Measurements from ENCODE around the gene CCND3.

The CCND3 gene

DNA sequence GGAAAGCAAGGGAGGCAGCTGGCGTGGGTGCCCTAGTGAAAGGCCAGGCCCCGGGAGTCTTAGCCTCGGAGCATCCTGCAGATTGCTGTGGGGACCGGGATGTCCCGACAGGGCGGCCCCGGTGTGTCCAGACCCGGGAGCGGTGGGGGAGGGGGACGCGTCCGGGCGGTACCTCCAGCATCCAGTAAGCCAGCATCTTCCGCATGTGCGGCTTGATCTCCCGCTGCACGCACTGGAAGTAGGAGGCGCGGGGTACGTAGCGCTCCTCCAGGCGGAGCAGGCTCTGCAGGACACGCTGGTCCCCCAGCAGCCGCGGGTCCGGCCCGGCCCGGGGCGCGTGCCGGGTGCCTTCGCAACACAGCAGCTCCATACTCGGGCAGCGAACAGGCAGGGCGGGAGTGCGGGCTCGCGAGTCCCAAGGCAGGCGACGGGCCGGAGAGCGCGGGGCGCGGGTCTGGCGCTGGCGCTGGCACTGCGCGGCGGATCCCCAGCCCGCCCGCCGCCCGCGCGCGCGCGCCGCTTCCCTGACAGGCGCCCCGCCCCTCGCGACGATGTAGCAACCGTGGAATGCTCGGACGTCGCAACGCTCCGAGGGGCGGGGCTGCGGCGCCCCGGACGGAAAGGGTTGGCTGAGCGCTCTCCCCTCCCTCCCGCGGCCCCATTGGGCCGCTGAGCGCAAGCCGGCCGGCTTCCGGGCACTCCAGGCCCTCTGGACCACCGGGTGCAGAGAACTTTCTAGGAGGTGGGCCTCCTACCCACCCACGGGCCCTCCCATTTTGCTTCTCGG, at the start of gene CCND3:
CCND3 (minus strand) TSS at position 529 of the 787 bp plus-strand sequence; CDS start at position 370, 159 bp downstream.
- DNase-seq (ENCODE audit: low spot score) = peak; percentile 95

DNA sequence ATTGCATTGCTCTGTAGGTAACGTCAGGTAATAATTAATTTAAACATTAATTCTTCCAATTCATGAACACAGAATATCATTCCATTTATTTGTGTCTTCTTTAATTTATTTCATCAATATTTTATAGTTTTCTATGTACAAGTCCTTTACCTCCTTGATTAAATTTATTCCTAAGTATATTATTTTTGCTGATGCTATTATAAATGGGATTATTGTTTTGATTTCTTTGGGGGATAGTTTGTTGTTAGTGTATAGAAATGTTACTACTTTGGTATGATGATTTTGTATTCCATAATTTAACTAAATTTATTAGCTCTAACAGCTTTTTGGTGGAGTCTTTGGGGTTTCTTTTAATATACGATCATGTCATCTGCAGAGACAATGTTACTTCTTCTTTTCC, 44.7 kb upstream of the CCND3 start:
- no peak for DNase-seq (ENCODE audit: low spot score)

DNA sequence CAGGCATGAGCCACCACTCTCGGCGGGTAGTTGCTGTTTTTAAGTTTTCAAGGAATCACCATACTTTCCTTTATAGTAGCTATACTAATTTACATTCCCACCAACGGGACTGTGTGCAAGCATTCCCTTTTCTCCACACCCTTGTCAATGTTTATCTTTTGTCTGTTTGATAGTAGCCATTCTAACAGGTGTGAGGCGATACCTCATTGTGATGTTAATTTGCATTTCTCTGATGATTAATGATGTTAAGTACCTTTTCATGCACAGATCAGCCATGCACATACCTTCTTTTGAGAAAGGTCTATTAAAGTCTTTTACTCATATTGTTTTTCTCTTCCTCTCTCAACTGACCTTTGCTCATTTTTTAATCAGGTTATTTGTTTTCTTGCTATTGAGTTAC, 43.0 kb upstream of the CCND3 start:
- no peak for DNase-seq (ENCODE audit: low spot score)

DNA sequence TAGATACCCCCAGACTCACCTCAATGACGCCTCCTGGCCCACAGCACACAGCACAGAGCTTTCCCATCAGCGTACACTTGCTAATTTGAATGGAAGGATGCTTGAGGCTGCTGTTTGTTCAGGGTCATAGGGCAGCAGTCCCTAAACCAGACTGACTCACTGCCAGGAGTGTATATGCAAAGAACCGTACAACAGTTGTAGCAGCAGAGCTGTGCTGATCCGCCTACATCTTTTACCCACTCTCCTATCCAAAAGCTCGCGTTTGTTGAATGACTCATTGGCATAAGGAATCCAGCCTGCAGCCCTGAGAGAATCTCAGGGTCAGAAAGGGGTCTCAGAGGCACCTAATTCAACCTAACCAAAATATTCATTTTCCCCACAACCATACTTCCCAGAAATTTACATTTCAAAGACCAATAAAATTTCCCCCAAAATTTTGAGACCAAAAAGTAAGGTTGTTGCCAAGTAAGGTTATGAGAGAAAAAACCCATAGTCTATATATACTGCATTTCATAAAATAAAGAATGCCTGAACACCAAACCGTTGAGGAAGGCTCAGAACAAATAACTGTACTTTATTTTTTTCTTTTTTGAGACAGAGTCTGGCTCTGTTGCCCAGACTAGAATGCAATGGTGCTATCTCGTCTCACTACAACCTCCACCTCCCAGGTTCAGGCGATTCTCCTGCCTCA, 35.3 kb upstream of the CCND3 start:
- no peak for DNase-seq (ENCODE audit: low spot score)

DNA sequence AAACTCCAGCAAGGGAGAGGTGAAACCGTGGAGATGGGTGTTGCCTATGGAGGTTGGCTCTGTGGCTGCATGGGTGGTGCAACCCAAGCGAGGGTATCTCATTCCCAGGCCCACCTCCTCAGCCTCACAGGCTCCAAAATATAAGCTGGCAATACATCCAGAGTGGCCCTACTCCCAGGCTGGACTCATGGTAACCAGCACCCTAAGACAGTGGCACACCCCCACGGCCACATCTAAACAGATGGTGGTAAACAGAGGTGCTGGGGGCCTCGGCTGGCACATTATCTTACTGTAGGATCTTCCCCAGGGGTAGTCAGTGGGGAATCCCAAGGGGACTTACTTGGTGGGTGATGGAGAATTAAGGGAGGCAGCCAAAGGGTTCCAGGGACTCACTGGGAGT, 33.7 kb upstream of the CCND3 start:
- no peak for DNase-seq (ENCODE audit: low spot score)

DNA sequence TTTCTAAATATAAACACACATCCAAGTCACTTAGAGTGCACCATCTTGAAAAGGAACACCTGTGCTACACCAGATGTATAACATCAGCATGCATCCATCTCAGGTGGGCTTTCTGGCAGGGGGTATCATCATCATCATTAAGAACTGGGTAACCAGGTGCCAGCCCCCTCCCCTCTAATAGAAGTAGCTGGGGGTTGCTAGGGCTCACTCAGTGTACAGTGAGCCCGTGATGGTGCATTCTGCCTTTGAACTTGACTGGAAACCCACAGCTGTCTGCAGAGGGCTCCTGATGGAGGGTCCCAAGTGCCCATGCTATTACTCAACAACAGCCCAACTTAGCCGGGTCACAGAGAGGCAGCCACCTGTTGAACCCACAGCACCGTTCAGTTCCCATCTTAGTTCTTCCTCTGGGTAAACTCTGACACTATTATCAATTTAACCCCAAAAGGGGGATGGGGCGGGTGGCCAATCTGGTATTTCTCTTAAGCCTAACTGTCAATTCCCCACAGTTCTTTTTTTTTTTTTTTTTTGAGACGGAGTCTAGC, 32.7 kb upstream of the CCND3 start:
- DNase-seq (ENCODE audit: low spot score) = no peak

DNA sequence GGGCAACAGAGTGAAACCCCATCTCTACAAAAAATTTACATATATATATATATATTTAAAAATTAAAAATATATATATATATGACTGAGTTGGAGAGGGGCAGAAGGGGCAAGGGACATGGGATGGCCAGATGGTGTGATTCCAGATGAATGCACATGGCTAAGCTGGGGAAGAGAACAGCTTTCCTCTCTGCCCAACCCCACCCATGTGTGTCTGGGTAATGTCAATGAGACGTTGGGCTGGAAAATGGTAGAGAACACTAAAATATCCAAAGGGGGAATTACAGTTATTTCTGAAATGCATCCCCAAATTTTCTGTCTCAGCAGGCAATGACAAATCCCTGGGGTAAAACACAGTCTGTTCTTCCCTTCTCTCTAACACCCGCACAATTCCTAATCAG, 31.2 kb upstream of the CCND3 start:
- DNase-seq (ENCODE audit: low spot score) = no peak

DNA sequence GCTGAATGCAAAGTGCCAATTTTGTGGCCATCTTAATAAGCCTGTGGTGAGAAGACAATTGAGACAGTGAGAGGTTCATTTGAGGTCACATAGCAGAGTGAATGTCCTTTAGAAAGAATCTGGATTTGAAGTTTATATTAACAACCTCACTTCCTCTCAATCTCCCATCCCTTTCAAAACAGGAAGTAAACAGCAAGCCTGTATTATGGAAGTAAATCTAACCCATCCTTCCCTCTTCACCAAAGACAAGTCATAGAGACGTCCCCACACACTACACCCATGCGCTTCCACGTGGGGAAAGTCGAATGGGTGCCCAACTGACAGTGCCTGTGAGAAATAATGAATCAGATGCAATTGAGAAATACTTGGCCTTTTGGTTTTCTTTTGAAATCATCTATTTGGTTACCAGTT, 28.8 kb upstream of the CCND3 start:
- no peak for DNase-seq (ENCODE audit: low spot score)

DNA sequence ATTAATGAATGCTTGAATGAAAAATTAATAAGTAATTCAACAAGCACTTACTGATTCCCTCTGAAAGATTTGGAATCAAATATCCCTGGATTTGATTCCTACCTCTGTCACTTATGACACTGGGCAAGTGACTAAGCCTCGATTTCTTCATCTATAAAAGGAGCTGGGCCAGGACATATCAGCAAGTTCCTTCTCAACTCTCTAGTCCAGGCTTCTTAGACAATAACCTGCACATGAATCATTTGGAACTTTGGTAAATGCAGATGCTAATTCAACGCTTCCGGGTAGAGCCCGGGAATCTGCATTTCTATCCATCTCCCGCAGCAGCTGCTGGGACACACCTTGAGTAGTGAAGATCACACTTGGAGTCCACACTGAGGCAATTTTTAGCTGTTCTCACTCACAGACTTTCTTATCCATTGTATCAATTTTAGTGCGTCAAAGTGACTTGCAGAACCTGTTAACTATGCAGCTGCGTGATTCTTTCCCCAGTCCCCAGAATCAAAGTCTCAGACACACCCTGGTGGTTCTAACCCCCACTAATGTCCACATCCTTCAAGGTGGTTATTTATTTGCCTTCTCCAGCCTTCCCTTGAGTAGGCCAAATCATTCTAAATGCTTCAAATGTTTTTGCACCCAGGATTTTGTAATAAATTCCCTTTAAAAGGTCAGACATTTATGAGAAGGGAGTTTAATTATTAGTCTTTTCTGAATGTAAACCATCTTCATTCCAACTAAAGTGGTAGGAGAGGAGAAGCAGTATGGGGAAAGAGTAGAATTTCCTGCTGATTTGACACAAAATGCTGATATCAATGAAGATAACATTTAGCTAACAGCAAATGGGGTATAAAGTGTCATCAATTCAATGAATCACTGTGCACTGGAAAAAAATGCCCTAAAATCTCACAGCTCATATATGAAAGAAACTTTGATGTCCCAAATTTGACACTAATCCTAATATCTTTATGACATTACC, 26.0 kb upstream of the CCND3 start:
- no peak for DNase-seq (ENCODE audit: low spot score)

DNA sequence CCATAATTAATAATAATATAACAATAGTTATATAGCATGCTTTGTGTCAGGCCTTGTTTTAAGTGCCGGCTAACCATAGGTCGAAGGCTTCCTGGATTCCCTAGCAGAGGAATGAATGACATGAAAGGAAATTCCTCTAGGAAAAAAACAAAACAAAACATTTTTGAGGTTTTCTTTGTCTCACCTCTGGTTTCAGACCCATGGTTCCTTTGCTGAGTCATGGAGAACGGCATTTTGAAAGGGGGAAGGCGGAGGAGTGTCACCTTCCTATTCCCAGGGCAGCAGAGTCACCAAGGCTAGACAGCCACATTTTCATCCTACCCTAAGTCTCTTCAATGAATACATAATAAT, 25.3 kb upstream of the CCND3 start:
- no peak for DNase-seq (ENCODE audit: low spot score)

DNA sequence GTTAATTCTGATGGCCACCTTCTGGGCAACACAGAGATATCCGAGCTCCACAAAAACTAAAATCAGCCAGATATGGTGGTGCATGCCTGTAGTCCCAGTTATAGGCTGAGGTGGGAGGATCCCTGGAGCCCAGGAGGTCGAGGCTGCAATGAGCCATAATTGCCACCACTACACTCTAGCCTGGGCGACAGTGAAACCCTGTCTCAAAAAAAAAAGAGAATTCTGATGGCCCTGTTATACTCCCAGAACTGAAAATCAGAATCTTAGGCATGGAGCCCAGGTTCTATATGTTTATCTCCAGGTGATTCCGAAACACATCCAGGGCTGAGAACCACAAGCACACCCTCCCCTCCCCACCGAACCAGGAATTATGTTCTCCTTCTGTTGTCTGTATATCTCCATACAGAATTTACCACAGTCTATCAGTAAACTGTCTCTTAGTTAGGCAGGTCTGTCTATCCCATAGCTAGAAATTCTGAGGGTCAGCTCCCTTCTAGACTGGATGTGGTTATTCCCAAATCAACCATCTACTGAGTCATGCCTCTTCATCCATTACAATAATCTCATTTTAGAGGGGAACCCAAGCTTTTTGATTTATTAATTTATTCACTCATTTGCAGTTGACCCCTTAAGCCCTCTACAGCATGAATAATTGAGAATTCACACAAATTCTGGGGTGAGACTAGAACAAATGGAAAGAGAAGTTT, 24.8 kb upstream of the CCND3 start:
- DNase-seq (ENCODE audit: low spot score) = no peak

DNA sequence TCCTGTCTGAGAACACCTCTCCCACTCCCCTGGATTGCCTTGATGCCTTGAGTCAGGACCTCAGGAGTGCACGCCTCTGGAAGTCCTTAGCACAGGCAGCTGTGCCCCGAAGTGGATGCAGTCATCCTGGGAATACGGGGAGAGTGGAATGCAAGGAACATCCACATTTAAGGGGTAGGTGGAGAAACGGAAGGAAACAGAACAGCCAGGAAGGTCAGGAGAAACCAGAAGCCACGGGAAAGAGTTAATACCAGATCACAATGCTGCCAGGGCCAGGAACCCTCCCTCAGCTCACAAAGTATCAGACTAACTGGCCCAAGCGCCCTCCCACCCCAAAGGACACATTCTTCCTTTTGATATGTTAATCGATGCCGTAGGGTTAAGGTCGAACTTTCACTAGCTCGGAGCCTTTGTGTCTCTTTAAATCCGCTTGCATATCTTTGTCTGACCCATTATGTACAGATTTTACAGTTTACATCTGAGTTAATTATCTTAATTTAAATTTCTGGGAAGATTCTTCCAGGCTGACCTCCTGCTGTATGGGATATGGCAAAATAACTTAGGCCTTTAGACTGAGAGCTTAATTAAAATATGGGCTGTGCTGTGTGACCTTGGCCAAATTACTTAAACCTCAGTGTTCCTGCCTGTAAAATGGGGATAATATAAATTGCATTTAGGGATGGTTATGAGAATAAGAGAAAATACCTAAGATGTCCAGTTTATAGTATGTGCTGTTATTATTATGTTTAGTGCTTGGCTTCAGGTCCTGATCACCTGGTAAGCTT, 24.0 kb upstream of the CCND3 start:
- DNase-seq (ENCODE audit: low spot score) = no peak

DNA sequence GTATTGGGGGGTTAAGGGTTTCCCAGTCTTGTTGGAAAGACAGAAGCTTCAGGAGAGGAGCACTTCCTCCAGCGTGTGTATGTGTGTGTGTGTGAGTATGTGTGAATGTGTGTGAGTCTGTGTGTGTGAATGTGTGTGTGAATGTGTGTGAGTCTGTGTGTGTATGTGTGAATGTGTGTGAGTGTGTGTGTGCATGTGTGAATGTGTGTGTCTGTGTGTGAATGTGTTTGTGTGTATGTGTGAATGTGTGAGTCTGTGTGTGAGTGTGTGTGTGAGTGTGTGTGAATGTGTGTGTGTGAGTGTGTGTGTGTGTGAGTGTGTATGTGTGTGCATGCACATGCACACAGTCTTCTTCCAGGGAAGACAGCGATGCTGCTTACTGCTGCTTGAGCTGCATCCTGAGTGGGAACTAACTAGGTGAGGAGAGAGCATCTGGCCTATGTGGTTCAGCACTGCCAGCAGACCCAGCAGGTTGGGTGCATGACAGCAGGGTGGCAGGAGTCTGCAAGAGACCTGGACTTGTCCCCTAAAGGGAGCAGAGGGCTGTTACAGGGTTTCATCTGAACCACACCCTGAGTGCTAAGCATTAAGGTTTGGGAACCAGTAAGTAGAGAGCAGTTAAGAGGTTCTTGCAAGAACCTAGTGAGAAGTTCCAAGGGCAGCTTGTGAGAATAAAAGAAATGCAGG, 22.7 kb upstream of the CCND3 start:
- no peak for DNase-seq (ENCODE audit: low spot score)

DNA sequence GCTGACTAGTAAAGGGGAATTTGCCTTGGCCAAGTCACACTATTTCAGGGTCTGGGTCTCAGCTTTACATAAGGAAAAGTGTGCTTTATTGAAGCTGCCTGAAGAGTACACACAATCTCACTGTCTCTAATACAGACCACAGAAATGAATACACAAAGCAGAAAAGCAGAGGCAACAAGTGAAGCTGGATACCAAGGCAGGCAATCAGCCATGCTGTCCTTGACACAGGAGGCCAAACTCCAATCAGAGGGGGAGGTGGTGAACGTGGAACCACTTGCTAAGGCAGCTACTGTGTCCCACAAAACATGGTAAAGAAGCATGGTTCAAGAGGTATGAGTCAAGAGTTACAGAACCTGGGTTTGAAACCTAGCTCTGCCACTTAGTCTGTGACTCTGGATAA, 21.8 kb upstream of the CCND3 start:
- no peak for DNase-seq (ENCODE audit: low spot score)

DNA sequence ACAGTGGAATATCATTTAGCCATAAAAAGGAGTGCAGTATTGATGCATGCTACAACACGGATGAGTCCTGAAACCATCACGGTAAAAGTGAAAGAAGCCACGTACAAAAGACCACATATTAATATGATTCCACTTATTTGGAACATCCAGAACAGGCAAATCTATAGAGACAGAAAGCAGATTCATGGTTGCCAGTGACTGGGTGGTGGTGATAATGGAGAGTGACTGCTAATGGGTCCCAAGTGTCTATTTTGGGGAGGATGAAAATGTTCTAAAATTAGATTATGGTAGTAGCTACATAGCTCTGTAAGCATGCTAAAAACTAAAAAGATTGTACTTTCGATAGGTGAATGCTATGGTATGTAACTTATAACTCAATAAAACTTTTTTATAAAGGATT, 18.4 kb upstream of the CCND3 start:
- DNase-seq (ENCODE audit: low spot score) = no peak

DNA sequence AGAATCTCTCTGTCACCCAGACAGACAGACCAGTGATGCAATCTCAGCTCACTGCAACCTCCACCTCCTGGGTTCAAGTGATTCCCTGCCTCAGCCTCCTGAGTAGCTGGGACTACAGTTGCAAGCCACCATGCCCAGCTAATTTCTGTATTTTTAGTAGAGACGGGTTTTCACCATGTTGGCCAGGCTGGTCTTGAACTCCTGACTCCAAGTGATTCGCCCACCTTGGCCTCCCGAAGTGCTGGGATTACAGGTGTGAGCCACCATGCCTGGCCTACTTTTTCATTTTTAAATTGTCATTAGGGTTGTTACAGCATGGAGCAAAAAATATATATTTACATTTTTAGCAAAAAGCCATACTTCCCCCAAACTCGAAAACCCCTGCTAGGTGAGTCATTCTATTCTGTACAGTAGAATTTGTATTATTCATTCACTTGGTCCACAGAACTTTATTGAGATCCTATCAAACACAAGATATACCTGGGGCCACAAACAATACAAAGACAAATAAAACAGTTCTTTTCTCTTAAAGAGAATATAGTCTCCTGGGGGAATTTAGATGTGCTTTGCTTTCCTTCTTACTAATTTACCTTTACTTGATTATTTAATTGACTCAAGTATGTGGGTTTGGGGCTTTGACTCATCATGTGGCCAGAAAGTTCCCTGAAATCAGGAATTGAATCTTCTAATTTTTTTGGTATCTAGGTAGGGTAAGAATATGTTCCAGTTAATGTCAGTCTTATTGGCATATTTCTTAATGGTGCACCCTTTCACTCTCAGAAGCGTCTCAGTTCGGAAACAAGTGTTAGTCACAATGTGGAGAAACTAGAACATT, 16.6 kb upstream of the CCND3 start:
- no peak for DNase-seq (ENCODE audit: low spot score)

DNA sequence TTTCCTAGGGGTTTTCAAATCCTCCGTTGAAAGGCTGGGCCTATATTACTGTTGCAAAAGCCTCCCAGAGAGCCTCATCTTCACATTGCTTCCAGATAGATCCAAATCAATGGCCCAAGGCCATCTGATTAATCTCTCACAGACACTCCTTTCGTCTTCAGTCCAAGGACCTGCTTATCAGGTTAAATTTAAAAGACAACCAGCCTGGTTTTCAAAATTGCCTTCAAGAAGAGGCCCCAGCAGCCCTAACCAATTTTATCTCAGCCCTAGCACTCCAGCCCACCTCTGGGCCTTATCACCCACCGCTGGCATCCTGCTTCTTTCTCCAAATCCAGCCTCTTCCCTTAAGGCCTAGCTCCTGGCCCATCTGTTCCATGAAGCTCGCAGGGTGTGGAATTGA, 15.5 kb upstream of the CCND3 start:
- no peak for DNase-seq (ENCODE audit: low spot score)

DNA sequence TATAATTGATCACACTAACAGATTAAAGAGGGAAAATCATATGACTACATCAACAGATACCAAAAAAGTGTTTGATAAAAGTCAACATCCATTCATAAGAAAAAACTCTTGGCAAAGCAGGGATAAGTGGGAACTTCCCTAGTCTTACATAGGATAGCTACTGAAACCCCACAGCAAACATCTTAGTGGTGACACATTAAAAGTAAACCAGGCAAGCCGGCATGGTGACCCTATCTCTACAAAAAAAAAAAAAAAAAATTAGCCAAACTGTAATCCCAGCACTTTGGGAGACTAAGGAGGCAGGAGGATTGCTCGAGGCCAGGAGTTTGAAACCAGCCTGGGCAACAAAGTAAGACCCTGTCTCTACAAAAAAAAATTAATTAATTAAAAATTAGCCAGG, 13.8 kb upstream of the CCND3 start:
- DNase-seq (ENCODE audit: low spot score) = no peak

DNA sequence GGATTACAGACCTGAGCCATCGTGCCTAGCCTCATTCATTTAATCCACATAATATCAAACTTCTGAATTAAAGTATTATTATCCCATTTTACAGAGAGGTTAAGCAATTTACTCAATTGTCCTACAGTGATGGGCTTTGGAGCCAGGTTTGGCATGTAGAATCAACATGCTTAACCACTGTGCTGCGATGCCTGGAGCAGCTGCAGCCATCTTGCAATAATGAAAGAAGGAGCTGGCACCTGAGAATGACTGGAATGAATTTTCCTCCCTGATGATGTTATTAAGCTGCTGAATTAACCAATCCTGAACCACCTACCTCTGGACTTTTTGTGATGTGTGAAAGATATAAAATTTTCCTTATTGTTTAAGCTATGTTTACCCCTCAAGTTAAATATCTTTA, 13.1 kb upstream of the CCND3 start:
- no peak for DNase-seq (ENCODE audit: low spot score)

Measured in D341Med (cell line).